HCT116 (cell line): ENCODE data around the gene TRIM73.
"Not testable (repeated sequence)": the region's sequence is repeated elsewhere in the genome, so short reads cannot be mapped to it uniquely, and the experiment has no call there.

ENCODE experiments used
- EZH2 ChIP-seq: fragments of 200-600 bp; sonication (generic); IDR thresholded peaks from 2 replicates; pipeline ENCODE4 v1.6.1; 2017; ENCODE audit warnings: antibody characterized with exemption, mixed run types
- POLR2A ChIP-seq: IDR thresholded peaks from 2 replicates; pipeline ENCODE4 v1.7.0; 2011; ENCODE audit warnings: borderline replicate concordance; ENCODE audit not compliant: insufficient read depth, insufficient read length; ENCODE audit errors: extremely low read depth
- POLR2AphosphoS5 ChIP-seq: IDR thresholded peaks from 2 replicates; pipeline ENCODE4 v1.6.1; 2011; ENCODE audit warnings: mild to moderate bottlenecking, low read depth, low read length, moderate library complexity
- TF ChIP-seq, protein P1 (sequence below), 3 experiments: fragments of 200-600 bp in 1 of 3; sonication (generic) in 1 of 3; IDR thresholded peaks in 2 of 3; conservative IDR thresholded peaks in 1 of 3; 2 replicates each; pipeline ENCODE4 v1.5.1; 2012 to 2017; ENCODE audit warnings: low read depth in 2 of 3, low read length in 2 of 3, antibody characterized with exemption in 1 of 3, borderline replicate concordance in 1 of 3, control low read depth in 1 of 3, mild to moderate bottlenecking in 1 of 3, mixed read lengths in 1 of 3, mixed run types in 1 of 3, moderate library complexity in 1 of 3; ENCODE audit not compliant: insufficient read depth in 1 of 3

DNA sequence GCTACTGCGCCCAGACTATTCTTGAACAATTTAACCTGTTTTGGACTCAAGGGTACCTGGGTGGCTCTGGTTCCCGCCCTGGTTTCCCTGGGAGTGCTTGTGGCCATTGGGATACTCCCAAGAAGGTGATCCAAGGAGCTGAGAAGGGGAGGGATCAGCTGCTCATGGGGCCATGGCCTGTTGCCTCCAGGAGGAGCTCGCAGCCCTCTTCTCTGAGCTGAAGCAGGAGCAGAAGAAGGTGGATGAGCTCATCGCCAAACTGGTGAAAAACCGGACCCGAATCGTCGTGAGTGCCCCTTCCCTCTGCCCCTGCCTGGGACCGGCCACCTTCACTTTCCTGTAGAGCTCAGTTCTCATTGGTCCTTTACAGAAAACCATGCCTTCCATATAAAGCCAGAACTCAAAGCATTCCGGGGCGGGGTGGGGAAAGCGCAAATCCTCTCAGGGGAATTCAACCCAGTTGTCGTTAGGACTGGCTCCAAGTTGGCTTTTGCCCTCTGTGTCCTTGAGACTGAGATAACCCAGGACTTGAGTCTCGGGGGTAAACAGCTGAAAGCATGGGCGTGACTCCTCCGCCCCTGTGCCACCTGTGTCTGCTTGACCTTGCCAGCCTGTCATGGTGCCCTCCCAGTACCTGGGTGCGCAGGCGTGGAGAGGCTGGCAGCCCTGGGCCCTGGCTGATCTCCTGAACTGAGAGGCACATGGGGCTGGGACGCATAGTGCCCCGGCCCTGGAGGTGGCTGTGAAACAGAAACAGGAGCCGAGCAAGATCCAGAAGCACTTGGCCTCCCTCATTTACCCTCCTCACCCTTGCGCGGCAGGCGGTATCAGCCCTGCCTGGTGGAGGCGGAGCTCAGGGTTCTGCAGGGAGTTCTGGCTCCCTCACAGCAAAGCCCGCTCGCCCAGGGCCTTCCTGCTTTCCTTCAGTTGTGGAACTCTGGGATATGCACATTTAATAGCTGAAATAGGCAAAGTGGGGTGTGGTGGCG is 8.3 kb downstream of the TRIM73 start:
- TF ChIP-seq, protein P1, sequence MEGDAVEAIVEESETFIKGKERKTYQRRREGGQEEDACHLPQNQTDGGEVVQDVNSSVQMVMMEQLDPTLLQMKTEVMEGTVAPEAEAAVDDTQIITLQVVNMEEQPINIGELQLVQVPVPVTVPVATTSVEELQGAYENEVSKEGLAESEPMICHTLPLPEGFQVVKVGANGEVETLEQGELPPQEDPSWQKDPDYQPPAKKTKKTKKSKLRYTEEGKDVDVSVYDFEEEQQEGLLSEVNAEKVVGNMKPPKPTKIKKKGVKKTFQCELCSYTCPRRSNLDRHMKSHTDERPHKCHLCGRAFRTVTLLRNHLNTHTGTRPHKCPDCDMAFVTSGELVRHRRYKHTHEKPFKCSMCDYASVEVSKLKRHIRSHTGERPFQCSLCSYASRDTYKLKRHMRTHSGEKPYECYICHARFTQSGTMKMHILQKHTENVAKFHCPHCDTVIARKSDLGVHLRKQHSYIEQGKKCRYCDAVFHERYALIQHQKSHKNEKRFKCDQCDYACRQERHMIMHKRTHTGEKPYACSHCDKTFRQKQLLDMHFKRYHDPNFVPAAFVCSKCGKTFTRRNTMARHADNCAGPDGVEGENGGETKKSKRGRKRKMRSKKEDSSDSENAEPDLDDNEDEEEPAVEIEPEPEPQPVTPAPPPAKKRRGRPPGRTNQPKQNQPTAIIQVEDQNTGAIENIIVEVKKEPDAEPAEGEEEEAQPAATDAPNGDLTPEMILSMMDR (IDR thresholded peaks at IDR 0.05 in 2 of 3, conservative IDR thresholded peaks at IDR 0.05 in 1 of 3; ENCODE audit: borderline replicate concordance in 1 of 3, insufficient read depth in 1 of 3, low read depth in 2 of 3, low read length in 2 of 3): not testable (repeated sequence)
- TF ChIP-seq POLR2A, POLR2AphosphoS5, EZH2: not testable (repeated sequence)
